ENCODE data around the gene ABHD17C. TPM values are rescaled to one million over a fixed set of nuclear protein-coding genes. Genes with fewer than 3 reads are reported as not detected.

Gene ABHD17C
- total RNA-seq, 1 experiment from 2014 or later, result 11.9 TPM

DNA sequence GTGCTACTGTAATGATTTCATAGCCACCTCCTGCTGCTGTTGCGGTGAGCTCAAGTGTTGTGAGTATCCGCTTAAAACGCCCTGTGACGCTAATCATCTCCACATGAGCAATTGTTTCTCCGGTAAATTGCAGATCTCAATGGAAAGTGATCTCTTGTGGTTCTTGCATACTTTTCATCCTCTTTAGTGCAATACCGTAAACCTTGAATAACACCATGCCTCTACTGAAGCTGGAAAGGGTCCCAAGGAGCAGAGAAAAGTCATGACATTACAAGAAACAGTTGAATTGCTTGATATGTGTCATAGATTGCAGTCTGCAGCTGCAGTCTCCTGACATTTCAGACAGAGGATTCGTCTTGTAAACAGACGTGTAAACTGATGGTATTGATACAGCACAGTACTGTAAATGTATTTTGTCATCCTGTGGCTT lies 78.0 kb downstream of the ABHD17C start:
- no peak for TF ChIP-seq CTCF (IDR thresholded peaks at IDR 0.05; ENCODE audit: unreplicated experiment)
- DNase-seq (ENCODE audit: unreplicated experiment), result no peak
- ChIA-PET CTCF (interaction anchor here (0.6 to 1.4 kb wide), 7 partner anchors 113 to 1922 kb away, joined by 3 to 6 read pairs (median 4); no protein-coding TSS in a partner anchor), POLR2A (no interaction called here)
- Mint-ChIP-seq H3K4me1 (ENCODE audit: insufficient read depth, unreplicated experiment) (peaks cover 10% of the 10 kb centered on the region), H3K4me3 (ENCODE audit: unreplicated experiment) (no peak overlapping the region), H3K9me3 (ENCODE audit: unreplicated experiment) (no peaks in the 10 kb centered on the region), H3K36me3 (ENCODE audit: insufficient read depth, unreplicated experiment) (no peaks in the 10 kb centered on the region), H3K27ac (ENCODE audit: low read depth, unreplicated experiment) (no peak overlapping the region), H3K27me3 (ENCODE audit: insufficient read depth, unreplicated experiment) (no peaks in the 10 kb centered on the region)
- intact Hi-C loops (cut with micrococcal nuclease), result no loop called here
- BruUV-seq (replicated peaks), result no TSS peak

DNA sequence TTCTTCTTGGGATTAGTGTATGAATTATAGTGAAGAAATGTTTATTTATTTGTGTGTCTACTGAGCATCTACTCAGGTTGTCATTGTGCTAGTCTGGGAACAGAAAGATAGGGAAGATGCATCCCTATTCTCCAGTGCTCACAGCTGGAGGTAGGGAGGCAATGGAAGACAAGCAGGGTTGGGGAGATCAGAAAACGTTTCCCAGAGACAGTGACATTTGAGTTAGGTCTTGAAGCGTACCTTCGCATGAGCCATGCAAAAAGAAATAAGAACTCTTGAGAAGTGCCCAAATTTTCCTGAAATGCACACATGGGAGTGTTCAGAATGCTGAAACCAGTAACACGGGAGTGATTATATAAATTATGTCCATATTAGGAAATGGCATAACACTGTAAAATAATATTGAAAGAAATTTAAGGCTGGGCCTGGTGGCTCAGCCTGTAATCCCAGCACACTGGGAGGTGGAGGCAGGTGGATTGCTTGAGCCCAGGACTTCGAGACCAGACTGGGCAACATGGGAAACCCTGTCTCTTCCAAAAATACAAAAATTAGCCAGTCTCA lies 78.8 kb downstream of the ABHD17C start:
- Mint-ChIP-seq H3K27ac (ENCODE audit: low read depth, unreplicated experiment) (no peak overlapping the region), H3K4me1 (ENCODE audit: insufficient read depth, unreplicated experiment) (peaks cover 10% of the 10 kb centered on the region), H3K9me3 (ENCODE audit: unreplicated experiment) (no peaks in the 10 kb centered on the region), H3K4me3 (ENCODE audit: unreplicated experiment) (no peak overlapping the region), H3K27me3 (ENCODE audit: insufficient read depth, unreplicated experiment) (no peaks in the 10 kb centered on the region), H3K36me3 (ENCODE audit: insufficient read depth, unreplicated experiment) (no peaks in the 10 kb centered on the region)
- CTCF ChIA-PET, result interaction anchor here (0.6 to 1.4 kb wide), 2 partner anchors 196 to 1922 kb away, joined by 4 to 5 read pairs; no protein-coding TSS in a partner anchor
- TF ChIP-seq CTCF (IDR thresholded peaks at IDR 0.05; ENCODE audit: unreplicated experiment), result no peak
- DNase-seq (ENCODE audit: unreplicated experiment), result no peak
- intact Hi-C loops (cut with micrococcal nuclease), result no loop called here
- no TSS peak for BruUV-seq (replicated peaks)
- POLR2A ChIA-PET, result no interaction called here

DNA sequence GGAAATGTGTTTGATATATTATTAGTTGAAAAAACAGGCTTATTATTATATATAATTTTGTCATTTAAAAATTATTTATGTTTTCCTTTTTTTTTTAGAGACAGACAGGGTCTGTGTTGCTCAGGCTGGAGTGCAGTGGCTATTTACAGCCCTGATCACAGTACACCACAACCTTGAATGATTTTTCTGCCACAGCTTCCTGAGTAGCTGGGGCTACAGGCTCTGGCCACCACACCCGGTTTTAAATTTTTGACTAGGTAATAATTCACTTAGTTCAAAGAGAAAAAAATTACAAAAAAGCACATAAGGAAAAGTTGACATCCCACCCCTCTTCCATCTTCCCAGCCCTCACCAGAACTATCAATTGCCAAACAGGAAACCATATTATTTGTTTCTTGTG lies 79.4 kb downstream of the ABHD17C start:
- DNase-seq (ENCODE audit: unreplicated experiment), result no peak
- intact Hi-C loops (cut with micrococcal nuclease), result no loop called here
- ChIA-PET POLR2A (interaction anchor here (1.0 kb wide), 1 partner anchor 194 kb away, joined by 5 read pairs; no protein-coding TSS in a partner anchor), CTCF (interaction anchor here (0.6 to 6.9 kb wide), 5 partner anchors 78 to 209 kb away, joined by 3 to 260 read pairs (median 9); no protein-coding TSS in a partner anchor)
- no peak for TF ChIP-seq CTCF (IDR thresholded peaks at IDR 0.05; ENCODE audit: unreplicated experiment)
- H3K36me3 Mint-ChIP-seq (ENCODE audit: insufficient read depth, unreplicated experiment), result no peaks in the 10 kb centered on the region
- H3K27ac Mint-ChIP-seq (ENCODE audit: low read depth, unreplicated experiment), result no peak overlapping the region
- H3K9me3 Mint-ChIP-seq (ENCODE audit: unreplicated experiment), result no peaks in the 10 kb centered on the region
- H3K4me1 Mint-ChIP-seq (ENCODE audit: insufficient read depth, unreplicated experiment), result peaks cover 11% of the 10 kb centered on the region
- no peaks in the 10 kb centered on the region for H3K27me3 Mint-ChIP-seq (ENCODE audit: insufficient read depth, unreplicated experiment)
- no peak overlapping the region for H3K4me3 Mint-ChIP-seq (ENCODE audit: unreplicated experiment)
- BruUV-seq (replicated peaks), result no TSS peak

GRCh38 chr15:80775338-80775737 lies 80.2 kb downstream of the ABHD17C start:
- H3K4me1 Mint-ChIP-seq (ENCODE audit: insufficient read depth, unreplicated experiment), result peaks cover 20% of the 10 kb centered on the region
- DNase-seq (ENCODE audit: unreplicated experiment), result no peak
- H3K27ac Mint-ChIP-seq (ENCODE audit: low read depth, unreplicated experiment), result no peak overlapping the region
- intact Hi-C loops (cut with micrococcal nuclease), result no loop called here
- H3K9me3 Mint-ChIP-seq (ENCODE audit: unreplicated experiment), result no peaks in the 10 kb centered on the region
- H3K4me3 Mint-ChIP-seq (ENCODE audit: unreplicated experiment), result no peak overlapping the region
- no peaks in the 10 kb centered on the region for H3K27me3 Mint-ChIP-seq (ENCODE audit: insufficient read depth, unreplicated experiment)
- CTCF ChIA-PET, result interaction anchor here (0.6 to 6.9 kb wide), 13 partner anchors 33 to 318 kb away, joined by 3 to 260 read pairs (median 6); no protein-coding TSS in a partner anchor
- H3K36me3 Mint-ChIP-seq (ENCODE audit: insufficient read depth, unreplicated experiment), result no peaks in the 10 kb centered on the region
- no peak for TF ChIP-seq CTCF (IDR thresholded peaks at IDR 0.05; ENCODE audit: unreplicated experiment)
- POLR2A ChIA-PET, result interaction anchor here (0.7 to 3.3 kb wide), 5 partner anchors 80 to 207 kb away, joined by 3 to 33 read pairs (median 5); partner anchors contain the start of gene ABHD17C
- no TSS peak for BruUV-seq (replicated peaks)

Data from MCF 10A (cell line).